Embryonic facial prominence (tissue), 1 donor: ENCODE results near the gene HSF2BP.
"Not testable (repeated sequence)": the region's sequence is repeated elsewhere in the genome, so short reads cannot be mapped to it uniquely, and the experiment has no call there.

Experiments used
- DNase-seq: peaks from one replicate; pipeline ENCODE4 v3.0.0-alpha.2; 2016; ENCODE audit errors: extremely low spot score

Gene HSF2BP

DNA sequence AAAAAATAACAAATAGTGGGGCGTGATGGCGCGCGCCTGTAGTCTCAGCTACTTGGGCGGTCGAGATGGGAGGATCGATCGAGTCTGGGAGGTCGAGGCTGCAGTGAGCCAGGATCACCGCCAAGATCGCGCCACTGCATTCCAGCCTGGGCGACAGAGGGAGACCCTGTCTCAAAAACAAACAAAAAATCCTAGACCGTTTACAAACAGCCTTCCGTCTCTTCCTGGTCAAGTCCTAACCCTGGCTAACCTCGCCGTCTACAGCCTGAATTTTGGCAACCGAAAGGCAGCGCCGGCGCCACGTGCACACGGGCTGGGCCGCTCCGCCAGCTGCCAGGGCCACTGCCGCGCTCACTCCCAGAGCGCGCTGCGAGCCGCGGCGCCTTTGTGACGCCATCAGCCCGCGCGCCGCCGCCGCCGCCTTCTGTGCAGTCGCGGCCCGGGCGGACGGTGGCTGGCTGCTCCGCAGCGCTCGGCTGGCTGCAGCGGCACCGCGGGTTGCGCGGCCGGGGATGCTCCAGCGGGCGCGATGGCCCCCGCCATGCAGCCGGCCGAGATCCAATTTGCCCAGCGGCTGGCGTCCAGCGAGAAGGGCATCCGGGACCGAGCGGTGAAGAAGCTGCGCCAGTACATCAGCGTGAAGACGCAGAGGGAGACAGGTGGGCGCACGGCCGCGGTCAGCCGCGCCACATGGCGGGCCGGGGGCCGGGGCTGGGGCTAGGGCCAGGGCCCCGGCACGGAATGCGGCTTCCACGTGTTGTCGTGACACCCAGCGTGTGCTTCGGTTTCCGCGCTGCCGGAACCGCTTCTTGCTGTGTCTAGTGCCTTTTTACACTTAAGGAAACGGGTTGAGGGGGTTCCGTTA is at the start of gene HSF2BP, which contains the start of gene RRP1B:
Gene HSF2BP, minus strand, starts transcription at position 353 of the 865 bp plus-strand sequence. CDS start 1,392 bp downstream, outside the sequence.
Gene RRP1B, plus strand, starts transcription at position 425 of the 865 bp plus-strand sequence. Its CDS starts 105 bp downstream, at position 530.
- DNase-seq = peak; percentile 75

GRCh38 chr21:43708745-43709381 is 49.6 kb upstream of the HSF2BP start:
- no peak for DNase-seq

DNA sequence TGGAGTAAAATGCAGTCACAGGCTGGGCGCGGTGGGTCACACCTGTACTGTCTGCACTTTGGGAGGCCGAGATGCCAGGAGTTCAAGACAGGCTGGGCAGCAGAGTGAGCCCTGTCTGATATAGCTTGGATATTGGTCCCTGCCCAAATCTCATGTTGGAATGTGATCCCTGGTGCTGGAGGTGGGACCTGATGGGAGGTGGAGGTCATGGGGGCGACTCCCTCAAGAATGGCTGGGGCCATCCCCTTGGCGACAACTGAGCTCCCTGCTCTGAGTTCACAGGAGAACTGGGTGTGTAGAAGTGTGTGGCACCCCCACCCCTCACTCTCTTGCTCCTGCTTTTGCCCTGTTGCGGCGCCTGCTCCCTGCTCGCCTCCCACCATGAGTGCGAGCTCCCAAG is 48.2 kb upstream of the HSF2BP start:
- no peak for DNase-seq

GRCh38 chr21:43703035-43703880 is 44.0 kb upstream of the HSF2BP start:
- no peak for DNase-seq

DNA sequence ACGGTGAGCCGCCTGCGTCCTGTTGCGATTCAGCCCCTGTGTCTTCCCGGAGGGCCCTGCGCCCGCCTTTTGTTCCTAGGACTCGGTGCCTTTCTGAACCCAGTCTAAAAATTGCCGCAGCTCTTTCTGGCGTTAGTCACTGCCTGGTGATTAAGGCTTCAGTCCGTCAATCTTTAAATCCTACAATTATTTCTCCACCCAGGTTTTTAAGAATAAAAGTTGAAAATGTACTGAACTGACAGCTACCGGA is 43.4 kb upstream of the HSF2BP start:
- no peak for DNase-seq

- DNase-seq = no peak
Observed at GRCh38 chr21:43701936-43702784, 42.9 kb upstream of the HSF2BP start.

DNA sequence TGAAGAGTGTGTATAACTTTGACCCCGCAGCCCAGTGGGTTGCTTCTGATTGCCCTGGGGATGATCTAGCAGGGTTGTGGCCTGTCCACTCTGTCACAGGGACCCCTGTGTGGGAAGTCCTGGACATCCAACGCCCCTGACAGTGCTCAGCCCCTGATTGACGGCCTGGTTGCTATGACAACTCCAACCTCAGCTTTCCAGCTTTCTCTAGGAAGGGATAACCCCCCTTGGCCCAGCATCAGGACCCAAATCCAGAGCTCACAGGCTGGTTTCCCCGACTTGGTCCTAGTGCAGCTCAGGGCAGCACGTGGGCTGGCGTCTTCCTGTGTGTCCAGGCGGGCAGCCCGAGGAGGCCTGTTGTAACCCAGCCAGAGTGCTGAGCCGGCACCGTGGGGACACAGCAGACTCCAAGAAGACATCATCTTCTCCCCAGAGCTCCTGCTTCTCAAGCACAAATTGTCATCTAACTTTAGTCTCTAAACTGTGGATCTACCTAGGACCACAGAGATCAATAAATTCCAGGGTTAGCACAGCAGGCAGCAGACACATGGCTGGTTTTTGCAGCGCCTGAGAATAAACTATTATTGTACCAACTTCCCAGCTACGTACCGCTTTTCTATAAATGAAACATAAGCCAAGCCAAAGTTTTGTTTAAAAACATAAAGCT is 40.8 kb upstream of the HSF2BP start:
- no peak for DNase-seq

DNA sequence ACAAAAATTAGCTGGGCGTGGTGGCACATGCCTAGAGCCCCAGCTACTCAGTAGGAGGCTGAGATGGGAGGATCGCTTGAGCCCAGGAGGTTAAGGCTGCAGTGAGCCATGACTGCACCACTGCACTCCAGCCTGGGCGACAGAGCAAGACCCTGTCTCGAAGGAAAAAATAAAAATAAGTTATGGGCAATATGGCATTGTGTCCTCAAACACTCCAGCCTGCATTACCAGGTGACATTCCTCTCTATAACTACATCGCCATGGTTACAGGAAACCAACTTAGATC is 40.1 kb upstream of the HSF2BP start:
- DNase-seq = not testable (repeated sequence)

DNA sequence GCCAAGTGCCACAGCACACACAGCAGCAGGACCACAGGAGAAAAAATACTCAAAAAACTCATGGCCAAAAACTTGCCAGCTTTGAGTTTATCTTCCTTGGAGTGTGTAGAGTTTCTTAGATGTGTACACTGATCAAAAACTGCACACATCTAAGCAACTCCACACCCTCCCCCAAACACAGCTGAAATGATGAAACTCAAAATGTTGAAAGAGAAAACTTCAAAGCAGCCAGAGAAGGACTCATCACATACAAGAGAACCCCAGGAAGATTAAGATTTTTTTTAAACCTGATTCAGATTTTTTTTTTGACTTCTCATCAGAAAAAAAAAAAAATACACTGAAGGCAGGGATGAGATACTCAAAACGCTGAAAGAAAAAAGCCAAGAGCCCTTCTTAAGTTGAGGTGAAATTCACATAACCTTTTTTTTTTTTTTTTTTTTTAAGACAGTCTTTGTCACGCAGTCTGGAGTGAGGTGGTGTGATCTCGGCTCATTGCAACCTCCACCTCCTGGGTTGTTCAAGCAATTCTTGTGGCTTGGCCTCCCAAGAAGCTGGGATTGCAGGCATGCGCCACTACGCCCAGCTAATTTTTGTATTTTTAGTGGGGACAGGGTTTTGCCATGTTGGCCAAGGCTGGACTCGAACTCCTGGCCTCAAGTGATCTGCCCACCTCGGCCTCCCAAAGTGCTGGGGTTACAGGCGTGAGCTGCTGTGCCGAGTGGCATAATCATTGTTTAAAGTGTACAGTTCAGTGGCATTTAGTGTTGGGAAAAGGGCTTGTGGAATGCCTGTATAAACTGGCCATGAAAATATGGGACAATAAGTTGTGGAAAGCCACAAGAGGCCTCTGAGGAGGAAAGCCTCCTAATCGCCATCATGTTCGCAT is 38.7 kb upstream of the HSF2BP start:
- no peak for DNase-seq

- no peak for DNase-seq
Observed at GRCh38 chr21:43696214-43696613, 36.9 kb upstream of the HSF2BP start.

DNA sequence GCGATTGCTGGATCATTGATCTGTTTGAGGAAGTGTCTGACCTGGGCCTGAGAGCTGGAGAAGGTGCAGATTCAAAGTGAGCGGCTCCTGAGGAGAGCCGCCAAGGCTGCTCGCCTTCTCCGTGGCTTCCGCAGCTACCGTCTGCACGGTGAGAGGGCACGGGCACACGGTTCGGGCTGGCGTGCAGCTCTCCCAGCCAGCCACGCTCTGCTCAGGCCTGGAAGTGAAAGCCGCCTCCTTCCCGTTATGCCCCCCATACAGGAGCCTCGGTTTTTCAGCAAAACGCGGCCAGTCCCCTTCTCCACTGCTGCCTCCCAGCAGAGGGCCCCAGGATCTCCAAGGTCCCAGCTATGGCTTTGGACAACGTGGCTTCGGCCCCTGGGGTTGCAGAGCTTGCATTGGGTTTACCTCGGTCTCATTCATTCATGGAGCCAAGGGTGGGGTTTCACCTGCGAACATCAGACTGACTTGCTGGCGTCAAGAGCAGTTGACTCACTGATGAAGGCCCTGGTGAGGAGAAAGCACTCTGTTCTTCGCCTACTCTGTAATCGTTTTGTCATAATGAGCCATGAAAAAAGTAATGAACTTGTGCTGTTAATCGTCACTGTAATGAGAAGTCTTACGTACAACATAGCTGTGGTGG is 35.3 kb upstream of the HSF2BP start:
- DNase-seq = no peak

DNA sequence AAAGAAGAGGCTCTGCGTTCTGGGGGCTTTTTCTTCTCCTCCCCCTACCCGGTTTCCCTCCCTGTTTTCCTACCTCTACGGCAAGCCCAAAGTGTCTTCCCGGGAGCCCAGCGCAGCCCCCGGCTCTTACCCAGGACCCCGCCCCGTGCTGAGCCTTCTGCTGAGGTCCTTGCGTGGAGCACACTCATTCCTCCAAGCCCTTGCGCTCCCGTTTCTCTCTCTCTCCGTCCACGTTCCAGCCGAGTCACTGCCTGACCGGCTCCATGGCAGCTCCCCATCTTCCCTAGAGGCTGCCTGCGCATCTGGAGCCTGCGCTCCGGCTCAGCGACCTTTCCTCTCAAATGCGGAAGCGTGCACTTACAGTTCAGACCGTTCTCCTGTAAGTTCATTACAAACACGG is 34.7 kb upstream of the HSF2BP start:
- DNase-seq = no peak

GRCh38 chr21:43692949-43693348 is 33.7 kb upstream of the HSF2BP start:
- DNase-seq = no peak

DNA sequence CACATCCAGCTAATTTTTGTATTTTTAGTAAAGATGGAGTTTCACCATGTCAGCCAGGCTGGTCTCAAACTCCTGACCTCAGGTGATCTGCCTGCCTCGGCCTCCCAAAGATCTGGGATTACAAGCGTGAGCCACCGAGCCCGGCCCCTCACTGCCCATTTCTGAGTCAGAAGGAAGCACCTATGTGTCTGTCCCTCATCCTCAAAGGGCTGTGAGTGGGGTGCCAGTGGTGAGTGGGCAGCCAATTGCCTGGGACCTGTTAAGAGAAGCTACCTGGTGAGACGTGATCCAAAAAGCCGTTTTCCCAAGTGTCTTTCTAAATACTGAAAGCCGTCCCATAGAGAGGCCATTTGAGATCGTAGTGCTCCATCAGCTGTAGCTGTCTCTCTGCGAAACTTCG is 32.5 kb upstream of the HSF2BP start:
- DNase-seq = no peak

DNA sequence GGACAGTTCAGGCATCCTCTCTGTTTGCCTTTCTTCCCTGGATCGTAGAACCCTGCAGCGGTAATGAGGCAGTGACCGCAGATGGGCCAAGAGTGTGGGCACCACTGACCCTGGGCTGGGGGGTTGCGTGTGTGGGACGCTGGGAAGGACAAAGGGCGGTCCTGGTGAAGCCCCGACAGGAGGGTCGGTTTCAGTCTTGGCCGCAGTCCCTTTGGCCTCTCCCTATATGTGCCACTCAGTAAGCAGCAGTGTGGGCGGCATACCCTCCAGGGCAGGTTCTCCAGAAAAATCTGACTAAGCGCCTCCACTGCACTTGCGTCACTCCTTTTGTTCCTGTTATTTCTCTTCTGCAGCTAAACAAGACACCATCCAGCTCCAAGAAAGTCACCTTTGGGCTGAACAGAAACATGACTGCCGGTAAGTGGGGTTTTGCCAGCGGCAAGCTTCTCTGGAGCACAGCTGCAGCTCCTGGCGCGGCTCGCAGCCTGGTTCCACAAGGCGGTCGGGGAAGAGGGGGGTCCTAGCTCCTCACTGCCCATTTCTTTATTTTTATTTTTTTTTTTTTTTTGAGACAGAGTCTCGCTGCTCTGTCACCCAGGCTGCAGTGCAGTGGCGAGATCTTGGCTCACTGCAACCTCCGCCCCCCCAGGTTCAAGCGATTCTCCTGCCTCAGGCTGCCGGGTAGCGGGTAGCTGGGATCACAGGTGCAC is 32.0 kb upstream of the HSF2BP start:
- DNase-seq = no peak

GRCh38 chr21:43690346-43690745 is 31.1 kb upstream of the HSF2BP start:
- DNase-seq = no peak

GRCh38 chr21:43689556-43690337 is 30.5 kb upstream of the HSF2BP start:
- DNase-seq = no peak

GRCh38 chr21:43688906-43689305 is 29.6 kb upstream of the HSF2BP start:
- no peak for DNase-seq
